Thyroid gland (tissue), 4 donors: ENCODE measurements around the gene FBXO47.

Source experiments
- POLR2A ChIP-seq, 2 donors: fragments of 450-650 bp; IDR thresholded peaks; one replicate each; pipeline ENCODE4 v1.6.1; 2017; ENCODE audit warnings: antibody characterized with exemption in 2 of 2, mild to moderate bottlenecking in 2 of 2, moderate library complexity in 1 of 2
- TF ChIP-seq, protein P1 (sequence below), 6 experiments: fragments of 200-600 bp in 3 of 6; fragments of 450-650 bp in 3 of 6; sonication (generic) in 3 of 6; IDR thresholded peaks; one replicate each; pipeline ENCODE4 v1.5.1; 2016 to 2019; ENCODE audit warnings: antibody characterized with exemption in 6 of 6, mild to moderate bottlenecking in 2 of 6, inconsistent platforms in 1 of 6, moderate library complexity in 1 of 6

- TF ChIP-seq POLR2A (IDR thresholded peaks at IDR 0.05) = no peak
- TF ChIP-seq, protein P1, sequence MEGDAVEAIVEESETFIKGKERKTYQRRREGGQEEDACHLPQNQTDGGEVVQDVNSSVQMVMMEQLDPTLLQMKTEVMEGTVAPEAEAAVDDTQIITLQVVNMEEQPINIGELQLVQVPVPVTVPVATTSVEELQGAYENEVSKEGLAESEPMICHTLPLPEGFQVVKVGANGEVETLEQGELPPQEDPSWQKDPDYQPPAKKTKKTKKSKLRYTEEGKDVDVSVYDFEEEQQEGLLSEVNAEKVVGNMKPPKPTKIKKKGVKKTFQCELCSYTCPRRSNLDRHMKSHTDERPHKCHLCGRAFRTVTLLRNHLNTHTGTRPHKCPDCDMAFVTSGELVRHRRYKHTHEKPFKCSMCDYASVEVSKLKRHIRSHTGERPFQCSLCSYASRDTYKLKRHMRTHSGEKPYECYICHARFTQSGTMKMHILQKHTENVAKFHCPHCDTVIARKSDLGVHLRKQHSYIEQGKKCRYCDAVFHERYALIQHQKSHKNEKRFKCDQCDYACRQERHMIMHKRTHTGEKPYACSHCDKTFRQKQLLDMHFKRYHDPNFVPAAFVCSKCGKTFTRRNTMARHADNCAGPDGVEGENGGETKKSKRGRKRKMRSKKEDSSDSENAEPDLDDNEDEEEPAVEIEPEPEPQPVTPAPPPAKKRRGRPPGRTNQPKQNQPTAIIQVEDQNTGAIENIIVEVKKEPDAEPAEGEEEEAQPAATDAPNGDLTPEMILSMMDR (IDR thresholded peaks at IDR 0.05) = no peak
Observed at GRCh38 chr17:39016193-39017153, 49.3 kb upstream of the FBXO47 start.
